Medulla oblongata (tissue), 1 donor: ENCODE data around the gene POLD1.
A peak's percentile ranks its signal among the peaks of the same experiment; 100 is the strongest.
"Not testable (repeated sequence)": the region's sequence is repeated elsewhere in the genome, so short reads cannot be mapped to it uniquely, and the experiment has no call there.

Experiments used
- DNase-seq: peaks from one replicate; pipeline ENCODE4 v3.0.0-alpha.2; 2015; ENCODE audit errors: extremely low spot score

The POLD1 gene

DNA sequence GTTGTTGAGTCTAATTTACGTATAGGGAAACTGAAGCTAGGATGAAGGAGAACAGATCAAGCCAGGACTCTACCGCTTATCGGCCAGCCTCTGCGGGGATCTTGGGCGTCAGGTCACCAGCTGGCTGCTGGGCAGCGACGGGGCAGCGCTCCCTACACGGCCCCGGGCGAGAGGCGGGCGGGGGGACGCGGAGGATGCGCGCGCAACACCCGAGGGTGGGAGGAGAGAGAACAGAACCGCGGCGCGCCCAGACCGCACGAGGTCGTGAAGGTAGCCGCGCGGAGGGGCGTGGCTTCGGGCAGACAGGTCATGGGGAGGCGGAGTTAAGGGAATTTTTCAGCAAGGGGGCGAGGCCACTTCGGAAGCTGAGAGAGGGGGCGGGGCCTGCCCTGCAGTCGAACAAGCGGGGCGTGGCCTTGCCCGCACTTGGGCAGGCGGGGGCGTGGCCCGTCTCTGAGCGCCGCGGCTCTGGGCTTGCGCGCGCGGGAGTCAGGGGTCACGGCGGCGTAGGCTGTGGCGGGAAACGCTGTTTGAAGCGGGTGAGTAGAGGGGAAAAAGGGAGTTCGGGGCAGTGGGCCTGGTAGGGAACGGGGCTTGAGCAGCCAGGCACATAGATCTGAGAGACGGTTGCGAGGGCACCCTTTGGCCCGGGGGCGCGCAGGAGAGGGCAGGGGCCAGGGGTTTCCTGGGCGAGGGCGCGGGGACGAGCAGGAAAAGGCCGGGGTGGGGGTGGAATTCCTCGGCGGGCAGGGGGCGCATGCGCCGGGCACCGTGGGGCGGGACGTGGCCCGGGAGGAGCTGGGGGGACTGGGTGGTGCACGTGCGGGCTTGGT lies at the start of gene POLD1:
Gene POLD1 (plus strand): TSS at position 496 of the 833 bp plus-strand sequence. CDS start 14,505 bp downstream, outside the sequence.
- DNase-seq: peak; percentile 95

DNA sequence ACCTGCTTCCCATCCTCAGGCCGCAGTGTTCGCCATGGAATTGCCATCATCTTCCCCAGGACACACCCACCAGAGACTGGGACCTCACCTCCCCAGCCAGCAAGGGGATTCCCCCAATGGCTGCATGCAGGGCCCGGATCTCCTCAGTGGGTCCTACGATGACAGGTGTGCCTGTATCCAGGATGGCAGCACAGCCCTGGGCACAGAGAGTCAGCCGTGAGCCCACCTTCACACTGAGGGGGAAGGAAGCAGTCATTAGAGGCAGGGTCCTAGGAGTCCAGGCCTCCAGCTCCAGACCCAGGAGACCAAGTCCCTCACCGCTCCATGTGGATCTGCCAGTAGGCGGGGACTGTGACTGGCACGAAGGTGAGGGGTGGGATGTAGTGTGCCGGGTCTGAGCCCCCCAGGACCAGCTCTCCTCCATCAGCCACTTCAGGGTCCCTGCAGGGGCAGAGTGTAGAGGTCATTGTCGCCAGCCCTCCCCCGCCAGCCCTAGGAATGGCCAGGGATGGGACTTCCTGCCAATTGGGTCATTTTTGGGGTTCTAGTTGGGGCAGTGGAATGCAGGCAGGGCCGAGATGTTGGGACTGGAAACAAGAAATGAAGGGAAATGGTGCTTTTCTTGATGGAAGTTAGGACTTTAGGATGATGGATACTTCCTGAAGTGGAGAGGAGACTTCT lies 49.3 kb upstream of the POLD1 start:
- no peak for DNase-seq

DNA sequence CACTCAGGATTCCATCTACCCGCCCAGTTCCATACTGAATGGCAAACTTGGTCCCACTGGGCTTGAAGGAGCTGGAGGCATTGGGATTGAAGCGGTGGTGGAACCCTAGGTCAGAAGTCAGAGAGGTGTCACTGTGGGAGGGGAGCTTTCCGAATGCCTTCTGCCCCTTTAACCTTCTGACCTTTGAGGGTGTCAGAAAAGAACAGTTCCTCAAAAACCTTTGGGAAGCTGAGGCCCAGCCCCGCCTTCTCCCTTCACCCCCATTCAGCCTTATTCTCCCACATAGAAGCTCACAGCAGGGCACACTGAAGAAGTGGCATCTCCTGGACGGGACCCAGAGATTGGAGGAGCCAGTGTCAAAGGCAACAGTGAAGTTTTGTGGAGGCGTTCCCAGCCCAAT lies 47.1 kb upstream of the POLD1 start:
- not testable (repeated sequence) for DNase-seq

DNA sequence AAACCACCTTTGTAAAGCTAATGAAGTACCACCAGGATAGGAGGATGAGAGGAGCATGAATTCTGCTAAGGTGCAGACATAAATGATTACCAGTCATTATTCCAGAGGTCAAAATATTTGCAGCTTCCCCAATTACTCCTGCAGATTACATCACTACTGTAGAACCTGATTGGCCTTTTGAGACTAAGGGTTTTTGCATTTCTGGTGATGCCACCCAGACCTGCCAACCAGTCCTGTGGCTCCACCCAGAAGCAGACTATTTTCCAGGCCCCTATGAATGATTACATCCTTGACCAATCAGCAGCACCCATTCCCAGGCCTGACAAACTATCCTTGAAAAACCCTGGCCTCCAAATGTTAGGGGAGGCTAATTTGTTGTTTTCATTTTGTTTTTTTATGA lies 43.8 kb upstream of the POLD1 start:
- no peak for DNase-seq

DNA sequence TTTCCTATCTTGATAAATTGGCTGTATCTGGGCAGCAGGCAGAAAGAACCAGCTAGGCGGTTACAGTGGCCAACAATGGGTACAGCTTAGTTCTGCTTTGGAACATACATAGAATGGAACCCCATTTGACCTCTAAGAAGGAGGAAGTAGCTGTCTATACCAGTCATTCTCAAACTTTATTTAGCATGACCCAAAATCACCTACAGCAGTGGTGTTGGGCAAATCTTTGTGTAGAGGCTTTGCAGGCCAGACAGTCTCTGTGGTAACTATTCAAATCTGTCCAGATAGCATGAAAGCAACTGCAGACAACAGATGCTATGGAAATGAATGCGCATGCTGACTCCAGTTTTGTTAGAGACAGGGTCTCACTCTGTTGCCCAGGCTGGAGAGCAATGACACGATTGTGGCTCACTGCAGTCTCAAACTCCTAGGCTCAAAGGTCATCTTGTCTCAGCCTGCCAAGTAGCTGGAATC lies 43.0 kb upstream of the POLD1 start:
- DNase-seq: peak; percentile 57

DNA sequence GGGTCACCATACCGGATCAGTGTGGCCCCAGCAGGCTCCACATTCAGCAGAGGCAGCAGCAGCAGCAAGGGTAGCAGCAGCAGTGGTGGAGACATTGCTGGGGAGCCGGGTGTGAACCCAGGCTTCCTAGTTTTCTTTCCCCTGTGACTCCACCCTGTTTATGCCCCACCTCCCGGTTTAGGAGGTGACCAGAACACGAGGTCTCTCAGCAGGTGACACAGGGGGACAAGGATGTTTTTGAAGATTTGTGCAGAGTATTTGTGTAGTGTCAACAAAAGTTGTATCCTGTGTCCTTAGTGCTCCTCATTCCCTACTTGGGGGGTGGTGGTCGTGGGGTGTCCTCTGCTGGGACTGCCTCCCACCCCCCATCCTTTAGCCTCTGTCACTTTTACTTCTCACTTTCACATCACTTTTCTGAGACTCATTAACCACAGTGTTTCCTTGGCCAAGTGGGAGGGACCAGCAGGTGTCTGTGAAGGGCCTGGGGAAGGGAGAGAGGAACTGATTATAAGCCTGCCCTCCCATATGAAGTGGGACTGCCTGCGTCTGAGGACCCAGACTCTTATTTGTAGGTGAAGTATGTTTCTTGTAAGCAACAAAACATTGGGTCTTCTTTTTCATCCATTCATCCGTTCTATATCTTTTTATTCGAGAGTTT lies 39.4 kb upstream of the POLD1 start:
- DNase-seq: peak; percentile 79

DNA sequence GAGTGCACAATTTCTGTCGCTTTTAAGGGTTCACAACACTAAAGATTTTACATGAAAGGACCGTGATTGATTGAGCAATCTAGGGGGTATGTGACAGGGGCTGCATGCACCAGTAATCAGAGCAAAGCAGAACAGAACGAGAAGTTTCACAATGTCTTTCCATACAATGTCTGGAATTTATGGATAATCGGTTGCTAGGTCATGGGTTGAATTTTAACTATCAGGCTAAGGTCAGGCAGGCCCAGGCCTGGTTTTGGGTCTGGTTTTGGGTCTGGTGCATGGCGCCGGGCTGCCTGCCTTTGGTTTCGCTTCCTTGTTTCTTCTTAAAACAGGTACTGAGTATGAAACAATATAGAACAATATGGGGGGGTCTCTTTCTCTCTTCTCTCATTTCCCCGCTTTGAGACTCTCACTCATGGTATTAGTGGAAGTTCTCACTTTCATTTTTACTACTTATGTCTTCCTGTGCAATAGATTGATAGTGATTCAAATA lies 37.0 kb upstream of the POLD1 start:
- DNase-seq: not testable (repeated sequence)

DNA sequence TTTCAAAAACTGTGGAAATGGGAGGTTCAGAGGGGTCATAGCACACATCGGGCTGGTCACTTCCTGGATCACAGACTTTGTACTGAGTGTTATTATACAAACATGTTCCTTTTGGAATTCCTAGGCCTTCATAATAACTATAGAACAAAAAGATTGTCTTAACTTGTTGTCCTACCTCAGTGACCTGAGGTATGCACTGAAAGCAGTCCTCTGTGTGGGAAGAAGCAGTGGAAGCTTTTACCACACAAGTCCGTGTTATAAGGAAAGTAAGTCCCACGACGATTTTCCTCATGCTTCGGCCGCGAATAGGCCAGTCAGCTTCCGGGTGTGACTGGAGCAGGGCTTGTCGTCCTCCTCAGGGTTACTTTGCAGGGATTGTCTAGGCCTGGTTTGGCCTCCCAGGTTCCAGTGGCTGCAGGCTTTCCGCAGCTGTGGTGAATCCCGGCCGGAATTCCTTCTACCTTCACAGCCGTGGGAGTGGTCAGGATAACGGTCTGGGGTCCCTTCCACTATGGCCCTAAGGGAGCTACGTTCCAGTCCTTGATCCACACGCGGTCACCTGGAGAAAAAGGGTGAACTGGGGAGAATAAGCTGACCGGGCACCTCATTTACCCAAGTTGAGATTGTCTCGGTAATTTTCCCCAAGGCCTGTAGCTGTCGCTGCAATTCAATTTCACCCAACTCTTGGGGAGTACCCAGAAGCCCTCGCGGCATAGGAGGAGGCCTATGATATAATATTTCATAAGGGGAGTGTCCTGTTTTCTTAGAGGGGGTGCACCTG lies 34.7 kb upstream of the POLD1 start:
- no peak for DNase-seq

DNA sequence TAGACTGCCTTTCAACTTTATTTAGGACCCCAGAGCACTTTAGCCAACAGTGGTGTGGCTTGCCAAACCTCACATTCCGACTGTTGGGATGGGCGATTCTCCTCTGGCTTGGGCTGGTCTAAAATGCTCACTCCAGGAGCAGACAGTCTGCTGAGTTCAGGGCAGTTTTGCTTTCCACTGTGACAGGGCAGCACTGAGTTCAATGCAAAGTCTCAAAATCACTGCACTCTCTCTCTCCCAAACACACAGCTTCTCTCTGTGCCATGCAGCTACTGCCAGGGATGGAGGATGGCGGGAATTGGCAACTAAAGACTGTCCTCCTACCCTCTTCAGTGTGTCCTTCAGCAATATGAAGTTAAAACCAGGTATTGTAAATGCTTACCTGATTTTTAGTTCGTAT lies 31.9 kb upstream of the POLD1 start:
- DNase-seq: no peak

DNA sequence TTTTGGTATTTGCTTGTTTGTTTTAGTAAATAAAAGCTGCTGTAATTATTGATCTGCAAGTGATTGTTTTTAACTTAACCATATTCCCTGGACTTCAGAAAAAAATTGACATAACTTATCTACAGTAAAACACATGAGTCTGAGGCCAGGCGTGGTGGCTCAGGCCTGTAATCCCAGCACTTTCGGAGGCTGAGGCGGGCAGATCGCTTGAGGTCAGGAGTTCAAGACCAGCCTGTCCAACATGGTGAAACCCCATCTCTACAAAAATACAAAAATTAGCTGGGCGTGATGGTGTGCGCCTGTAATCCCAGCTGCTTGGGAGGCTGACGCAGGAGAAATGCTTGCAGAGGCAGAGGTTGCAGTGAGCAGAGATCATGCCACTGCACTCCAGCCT lies 30.7 kb upstream of the POLD1 start:
- not testable (repeated sequence) for DNase-seq

DNA sequence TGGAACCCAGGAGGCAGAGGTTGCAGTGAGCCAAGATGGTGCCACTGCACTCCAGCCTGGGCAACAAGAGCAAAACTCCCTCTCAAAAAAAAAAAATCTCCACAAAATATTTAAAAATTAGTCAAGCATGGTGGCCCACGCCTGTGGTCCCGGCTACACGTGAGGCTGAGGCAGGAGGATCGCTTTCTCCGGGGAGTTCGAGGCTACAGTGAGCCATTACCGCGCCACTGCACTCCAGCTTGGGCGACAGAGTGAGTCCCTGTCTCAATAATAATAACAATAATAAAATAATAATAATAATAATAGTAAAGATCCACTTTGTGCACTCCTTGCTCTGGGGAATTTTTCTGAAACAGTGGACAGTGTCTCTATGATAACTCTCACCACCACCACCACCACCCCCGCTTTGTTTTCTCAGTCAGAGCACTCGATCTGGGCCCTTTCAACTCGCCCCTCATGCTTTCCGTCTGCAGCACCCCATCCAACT lies 27.4 kb upstream of the POLD1 start:
- DNase-seq: no peak

DNA sequence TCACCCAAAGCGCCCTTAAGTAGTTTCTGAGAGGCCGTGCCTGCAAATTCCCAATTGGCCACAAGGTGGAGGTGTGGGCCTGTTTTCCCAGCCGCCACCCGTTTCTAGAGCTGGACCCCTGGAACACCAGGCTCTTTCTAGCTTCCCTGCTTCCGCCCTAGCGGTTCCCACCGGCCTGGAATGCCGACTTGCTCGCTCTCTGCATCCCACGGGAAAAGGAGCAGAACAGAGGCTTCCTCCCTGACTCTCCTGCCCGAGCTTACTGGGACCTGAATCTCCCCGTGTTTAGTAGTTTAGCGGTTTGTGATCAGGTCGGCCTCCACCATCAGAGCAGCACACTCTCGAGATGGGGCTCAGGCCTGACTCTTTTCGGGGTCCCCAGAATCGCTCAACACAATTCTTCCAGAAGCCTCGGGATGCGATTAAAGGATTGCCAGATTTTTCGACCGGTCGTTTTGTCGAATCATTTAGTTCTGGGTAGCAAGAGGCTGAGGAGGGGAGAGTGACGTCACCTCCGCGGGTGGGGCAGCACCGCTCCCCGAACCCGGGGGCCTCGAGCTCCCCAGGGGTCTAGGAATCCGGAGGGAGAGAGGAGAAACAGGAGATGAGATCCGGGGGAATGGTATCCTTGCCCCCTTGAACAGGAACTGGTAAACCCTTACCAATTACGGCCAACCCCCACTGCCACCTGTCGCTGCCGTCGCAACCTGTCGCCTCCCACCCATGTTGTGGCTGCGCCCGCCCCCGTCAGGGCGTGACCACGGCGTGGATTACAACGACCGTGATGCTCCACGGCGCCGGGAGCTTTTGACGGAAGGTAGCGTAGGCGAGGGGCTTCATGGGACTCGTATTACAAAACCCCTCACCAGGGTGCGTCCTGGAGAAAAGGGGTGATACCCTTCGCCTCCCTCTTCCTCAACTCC lies 26.7 kb upstream of the POLD1 start:
- peak; percentile 88 for DNase-seq

DNA sequence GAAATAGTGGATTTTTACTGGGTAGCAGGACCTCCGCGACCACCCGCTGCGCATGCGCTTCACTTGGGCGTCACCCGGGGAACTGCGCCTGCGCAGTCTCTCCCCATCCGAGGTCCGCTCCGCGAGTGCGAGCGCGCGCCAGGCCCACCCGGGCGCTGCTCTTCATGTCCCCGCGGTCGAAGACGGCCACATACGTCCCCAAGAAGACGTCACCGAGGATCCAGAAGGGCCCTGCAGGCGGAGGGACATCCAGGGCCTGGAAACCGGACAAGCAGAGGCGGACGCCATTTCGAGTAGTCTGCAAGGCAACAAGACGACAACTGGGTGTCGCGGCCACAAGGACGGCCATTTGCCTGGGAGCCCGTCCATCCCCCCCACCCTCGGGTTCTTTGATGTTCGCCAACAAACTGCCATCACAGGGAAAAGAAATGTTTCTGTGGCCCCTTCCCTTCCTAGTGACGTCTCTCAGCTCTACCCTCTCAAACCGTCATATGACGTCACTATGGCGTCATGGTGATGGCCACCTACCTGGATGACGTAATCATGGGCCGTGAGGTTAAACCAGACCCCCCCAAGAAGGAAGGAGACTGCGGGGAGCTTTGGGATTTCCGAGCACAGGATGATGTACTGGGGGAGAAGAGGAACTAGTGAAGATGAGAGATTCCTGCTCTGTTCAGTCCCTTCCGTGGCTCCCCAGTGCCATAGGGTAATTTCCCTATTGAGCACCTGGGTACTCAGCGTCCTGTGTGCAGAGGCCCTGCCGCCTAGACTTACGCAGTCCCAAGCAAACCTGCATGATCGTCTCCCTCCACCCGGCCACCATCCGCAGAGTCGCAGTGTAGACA lies 25.4 kb upstream of the POLD1 start:
- DNase-seq: peak; percentile 73

DNA sequence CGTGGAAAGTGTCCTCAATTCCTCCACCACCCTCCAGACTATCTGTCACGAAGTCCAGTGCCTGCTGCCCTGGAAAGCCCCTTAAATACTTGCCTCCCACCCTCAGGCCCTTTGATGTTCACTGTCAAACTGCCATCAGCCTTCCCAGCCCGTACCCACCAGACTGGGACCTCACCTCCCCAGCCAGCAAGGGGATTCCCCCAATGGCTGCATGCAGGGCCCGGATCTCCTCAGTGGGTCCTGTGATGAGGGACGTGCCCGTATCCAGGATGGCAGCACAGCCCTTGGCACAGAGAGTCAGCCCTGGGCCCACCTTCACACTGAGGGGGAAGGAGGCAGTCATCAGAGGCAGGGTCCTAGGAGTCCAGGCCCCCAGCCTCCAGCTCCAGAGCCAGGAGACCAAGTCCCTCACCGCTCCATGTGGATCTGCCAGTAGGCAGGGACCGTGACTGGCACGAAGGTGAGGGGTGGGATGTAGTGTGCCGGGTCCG lies 24.8 kb upstream of the POLD1 start:
- DNase-seq: no peak

DNA sequence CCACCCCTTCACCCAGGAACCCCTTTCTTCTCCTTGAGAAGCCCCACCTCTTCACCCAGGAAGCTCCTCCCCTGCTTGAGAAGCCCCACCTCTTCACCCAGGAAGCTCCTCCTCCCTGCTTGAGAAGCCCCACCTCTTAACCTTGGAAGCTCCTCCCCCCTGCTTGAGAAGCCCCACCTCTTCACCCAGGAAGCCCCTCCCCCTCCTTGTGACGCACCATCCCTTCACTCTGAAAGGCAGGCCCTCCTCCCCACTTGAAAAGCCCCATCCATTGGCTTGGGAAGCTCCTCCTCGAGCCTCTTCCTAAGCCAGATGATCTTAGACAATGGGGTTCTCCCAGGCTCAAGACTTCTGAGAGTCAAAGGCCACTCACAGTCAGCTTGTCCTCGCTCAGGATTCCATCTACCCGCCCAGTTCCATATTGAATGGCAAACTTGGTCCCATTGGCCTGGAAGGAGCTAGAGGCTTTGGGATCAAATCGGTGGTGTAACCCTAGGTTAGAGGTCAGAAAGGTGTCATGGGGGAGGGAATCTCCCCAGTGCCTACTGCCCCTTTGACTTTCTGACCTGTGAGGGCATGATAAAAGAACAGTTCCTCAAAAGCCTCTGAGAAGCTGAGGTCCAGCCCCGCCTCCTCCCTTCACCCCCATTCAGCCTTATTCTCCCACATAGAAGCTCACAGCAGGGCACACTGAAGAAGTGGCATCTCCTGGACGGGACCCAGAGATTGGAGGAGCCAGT lies 22.7 kb upstream of the POLD1 start:
- DNase-seq: no peak

DNA sequence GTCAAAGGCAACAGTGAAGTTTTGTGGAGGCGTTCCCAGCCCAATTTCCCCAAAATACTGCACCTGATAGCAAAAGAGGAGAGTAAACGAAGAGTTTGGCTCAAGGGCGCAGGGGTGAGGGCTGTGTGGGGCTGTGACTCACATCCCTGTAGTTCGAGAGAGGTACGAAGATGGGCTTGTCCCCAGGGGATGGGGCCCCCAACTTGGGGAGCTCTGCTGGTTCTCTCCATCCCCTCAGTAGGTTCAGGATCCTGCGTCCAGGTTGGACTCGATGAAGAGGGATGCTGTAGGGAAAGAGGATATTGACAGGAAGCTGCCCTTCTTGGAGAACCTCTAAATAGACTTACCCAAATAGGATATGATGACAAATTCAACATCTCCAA lies 22.1 kb upstream of the POLD1 start:
- no peak for DNase-seq

DNA sequence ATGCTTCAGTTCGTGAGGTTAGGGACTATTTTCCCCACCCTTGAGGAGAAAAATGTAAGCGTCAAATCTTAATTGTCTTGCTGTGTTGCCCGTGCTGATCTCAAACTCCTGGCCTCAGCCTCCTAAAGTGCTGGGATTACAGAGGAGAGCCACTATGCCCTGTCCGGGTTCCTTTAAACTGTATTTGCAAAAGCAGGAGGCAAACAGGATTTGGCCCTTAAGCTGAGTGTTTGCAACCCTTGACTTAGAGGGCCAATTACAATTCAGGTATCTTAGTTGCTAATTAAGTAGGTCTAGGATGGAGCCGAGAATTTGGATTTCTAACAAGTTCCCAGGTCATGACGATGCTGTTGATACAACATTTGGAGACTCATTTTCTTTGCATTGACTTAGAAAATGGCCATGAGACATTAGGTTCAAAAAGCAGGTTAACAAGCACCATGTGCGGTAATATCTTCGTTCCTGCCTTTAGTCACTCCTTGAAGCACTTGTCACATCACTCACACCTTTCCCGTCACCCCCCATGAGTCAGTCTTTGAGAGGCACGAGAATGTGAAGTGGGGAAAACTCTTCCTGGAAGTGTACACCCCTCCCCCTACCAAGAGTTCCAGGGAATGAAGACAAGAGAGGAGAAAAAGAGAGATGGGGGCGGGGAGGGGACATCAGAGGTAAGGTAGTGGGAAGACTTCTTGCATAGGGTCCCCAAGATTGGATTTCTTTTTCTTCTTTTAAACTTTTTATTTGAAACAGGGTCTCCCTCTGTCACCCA lies 21.3 kb upstream of the POLD1 start:
- DNase-seq: no peak
